ENCODE measurements around the gene PRKAB1.

PRKAB1 gene

GRCh38 chr12:119661882-119662281, 6.1 kb upstream of the PRKAB1 start:
- DNase-seq (ENCODE audit: low read depth, low spot score) = no peak

- DNase-seq (ENCODE audit: low read depth, low spot score) = no peak
Observed at GRCh38 chr12:119664642-119665041, 3.3 kb upstream of the PRKAB1 start.

- no peak for DNase-seq (ENCODE audit: low read depth, low spot score)
Observed at GRCh38 chr12:119665164-119665929, 2.6 kb upstream of the PRKAB1 start.

GRCh38 chr12:119666226-119666795, 1.6 kb upstream of the PRKAB1 start:
- no peak for DNase-seq (ENCODE audit: low read depth, low spot score)

- DNase-seq (ENCODE audit: low read depth, low spot score) = no peak
Observed at GRCh38 chr12:119666900-119667576, 895 bp upstream of the PRKAB1 start.

GRCh38 chr12:119668324-119668841, 450 bp downstream of the PRKAB1 start:
- no peak for DNase-seq (ENCODE audit: low read depth, low spot score)

GRCh38 chr12:119669744-119670472, 2.0 kb downstream of the PRKAB1 start:
- no peak for DNase-seq (ENCODE audit: low read depth, low spot score)

- no peak for DNase-seq (ENCODE audit: low read depth, low spot score)
Observed at GRCh38 chr12:119671070-119671469, 3.1 kb downstream of the PRKAB1 start.

- DNase-seq (ENCODE audit: low read depth, low spot score) = no peak
Observed at GRCh38 chr12:119672194-119672593, 4.3 kb downstream of the PRKAB1 start.

GRCh38 chr12:119673634-119674033, 5.7 kb downstream of the PRKAB1 start:
- DNase-seq (ENCODE audit: low read depth, low spot score) = no peak

GRCh38 chr12:119674560-119674959, 6.6 kb downstream of the PRKAB1 start:
- no peak for DNase-seq (ENCODE audit: low read depth, low spot score)

GRCh38 chr12:119676022-119676421, 8.1 kb downstream of the PRKAB1 start:
- no peak for DNase-seq (ENCODE audit: low read depth, low spot score)

GRCh38 chr12:119676573-119676972, 8.6 kb downstream of the PRKAB1 start:
- DNase-seq (ENCODE audit: low read depth, low spot score) = no peak

GRCh38 chr12:119678459-119678858, 10.5 kb downstream of the PRKAB1 start:
- no peak for DNase-seq (ENCODE audit: low read depth, low spot score)

GRCh38 chr12:119679081-119679480, 11.1 kb downstream of the PRKAB1 start:
- no peak for DNase-seq (ENCODE audit: low read depth, low spot score)

GRCh38 chr12:119679490-119679889, 11.6 kb downstream of the PRKAB1 start:
- DNase-seq (ENCODE audit: low read depth, low spot score) = no peak

GRCh38 chr12:119681111-119681510, 13.2 kb downstream of the PRKAB1 start:
- DNase-seq (ENCODE audit: low read depth, low spot score) = no peak

GRCh38 chr12:119681728-119682638, 14.1 kb downstream of the PRKAB1 start:
- no peak for DNase-seq (ENCODE audit: low read depth, low spot score)

- no peak for DNase-seq (ENCODE audit: low read depth, low spot score)
Observed at GRCh38 chr12:119682639-119683252, 14.8 kb downstream of the PRKAB1 start.

GRCh38 chr12:119683413-119683812, 15.5 kb downstream of the PRKAB1 start:
- no peak for DNase-seq (ENCODE audit: low read depth, low spot score)
